ENCODE data around the gene MKRN2.

DNA sequence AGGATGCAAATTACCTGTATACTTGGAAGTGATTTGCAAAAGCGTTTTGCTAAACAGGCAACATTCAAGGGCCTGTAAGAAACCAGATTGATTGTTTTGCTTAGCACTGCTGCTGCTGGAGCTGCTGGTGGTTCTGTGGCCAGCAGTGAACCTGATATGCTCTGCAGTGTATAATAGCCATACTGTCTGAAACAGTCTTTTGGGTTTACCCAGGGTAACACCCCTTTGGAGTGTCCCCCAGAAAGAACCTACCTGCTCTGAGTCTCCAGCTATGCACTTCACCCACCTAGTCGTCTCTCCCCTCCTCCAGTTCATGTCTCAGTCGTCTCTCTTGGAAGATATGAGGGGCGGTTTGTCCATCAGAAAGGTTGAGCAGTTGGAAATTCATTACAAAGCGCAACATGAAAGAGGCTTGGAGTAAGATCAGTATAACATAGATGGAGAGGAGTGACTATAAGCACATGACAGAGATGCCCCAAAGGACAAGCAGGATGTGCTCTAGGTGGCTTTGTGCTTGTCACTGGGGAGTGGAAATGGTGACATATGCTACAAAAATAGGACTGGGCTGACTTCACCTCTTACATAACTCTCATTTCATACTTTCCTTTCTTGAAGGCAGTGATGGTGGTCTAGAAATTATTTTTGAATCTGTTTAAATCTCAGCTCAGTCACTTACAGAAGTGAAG is 3.8 kb downstream of the MKRN2 start:
- TF ChIP-seq, protein P1, sequence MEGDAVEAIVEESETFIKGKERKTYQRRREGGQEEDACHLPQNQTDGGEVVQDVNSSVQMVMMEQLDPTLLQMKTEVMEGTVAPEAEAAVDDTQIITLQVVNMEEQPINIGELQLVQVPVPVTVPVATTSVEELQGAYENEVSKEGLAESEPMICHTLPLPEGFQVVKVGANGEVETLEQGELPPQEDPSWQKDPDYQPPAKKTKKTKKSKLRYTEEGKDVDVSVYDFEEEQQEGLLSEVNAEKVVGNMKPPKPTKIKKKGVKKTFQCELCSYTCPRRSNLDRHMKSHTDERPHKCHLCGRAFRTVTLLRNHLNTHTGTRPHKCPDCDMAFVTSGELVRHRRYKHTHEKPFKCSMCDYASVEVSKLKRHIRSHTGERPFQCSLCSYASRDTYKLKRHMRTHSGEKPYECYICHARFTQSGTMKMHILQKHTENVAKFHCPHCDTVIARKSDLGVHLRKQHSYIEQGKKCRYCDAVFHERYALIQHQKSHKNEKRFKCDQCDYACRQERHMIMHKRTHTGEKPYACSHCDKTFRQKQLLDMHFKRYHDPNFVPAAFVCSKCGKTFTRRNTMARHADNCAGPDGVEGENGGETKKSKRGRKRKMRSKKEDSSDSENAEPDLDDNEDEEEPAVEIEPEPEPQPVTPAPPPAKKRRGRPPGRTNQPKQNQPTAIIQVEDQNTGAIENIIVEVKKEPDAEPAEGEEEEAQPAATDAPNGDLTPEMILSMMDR (conservative IDR thresholded peaks at IDR 0.05): no peak
- TF ChIP-seq ZFX (IDR thresholded peaks at IDR 0.05): no peak
